Suprapubic skin (tissue), 4 donors: ENCODE data around the gene TSHZ2. TPM values are rescaled to one million over a fixed set of nuclear protein-coding genes. Genes with fewer than 3 reads are reported as not detected.

Experiments used
- DNase-seq, 2 donors: peaks; one replicate each; pipeline ENCODE4 v3.0.0-alpha.2; 2019; ENCODE audit warnings: low spot score in 2 of 2
- H3K27ac ChIP-seq: fragments of 200-600 bp; sonication (generic); one replicate; pipeline ENCODE4 v1.5.1; 2019
- H3K27me3 ChIP-seq: fragments of 200-600 bp; sonication (generic); one replicate; pipeline ENCODE4 v1.5.1; 2019
- H3K36me3 ChIP-seq: fragments of 200-600 bp; sonication (generic); one replicate; pipeline ENCODE4 v1.5.1; 2019
- H3K4me1 ChIP-seq: fragments of 200-600 bp; sonication (generic); one replicate; pipeline ENCODE4 v1.5.1; 2019
- H3K4me3 ChIP-seq: fragments of 200-600 bp; sonication (generic); one replicate; pipeline ENCODE4 v1.5.1; 2019; ENCODE audit warnings: mild to moderate bottlenecking
- H3K9me3 ChIP-seq: fragments of 200-600 bp; sonication (generic); one replicate; pipeline ENCODE4 v1.5.1; 2019
- CTCF ChIP-seq, 2 donors: fragments of 200-600 bp in 1 of 2; fragments of 450-650 bp in 1 of 2; sonication (generic) in 1 of 2; IDR thresholded peaks; one replicate each; pipeline ENCODE4 v1.5.1; 2016 to 2019; ENCODE audit warnings: antibody characterized with exemption in 2 of 2, mild to moderate bottlenecking in 1 of 2, moderate library complexity in 1 of 2
- EP300 ChIP-seq: sonication (generic); formaldehyde crosslinking; IDR thresholded peaks from one replicate; pipeline ENCODE4 v1.6.1; 2017; ENCODE audit warnings: antibody characterized with exemption
- POLR2A ChIP-seq, 2 donors: fragments of 450-650 bp; IDR thresholded peaks; one replicate each; pipeline ENCODE4 v1.6.1; 2017; ENCODE audit warnings: antibody characterized with exemption in 2 of 2, mild to moderate bottlenecking in 2 of 2, moderate library complexity in 2 of 2
- POLR2AphosphoS5 ChIP-seq, 3 donors: sonication (generic); formaldehyde crosslinking; IDR thresholded peaks; one replicate each; pipeline ENCODE4 v1.6.1; 2017; ENCODE audit warnings: antibody characterized with exemption in 3 of 3
- WGBS: methylation state at CpG from one replicate; pipeline ENCODE4 v1.1.5; 2018; 5-methylcytosine and 5-hydroxymethylcytosine counted together
- total RNA-seq, 4 donors: library from RNA; depleted of rRNA; stranded (reverse); fragments of >200 nt; gene quantifications; one replicate each; pipeline ENCODE4 v1.1.0, GENCODE V29; 2016

The TSHZ2 gene
- total RNA-seq, 4 donors from 2014 or later = 10.2 to 24.7 (median 19.2) TPM

DNA sequence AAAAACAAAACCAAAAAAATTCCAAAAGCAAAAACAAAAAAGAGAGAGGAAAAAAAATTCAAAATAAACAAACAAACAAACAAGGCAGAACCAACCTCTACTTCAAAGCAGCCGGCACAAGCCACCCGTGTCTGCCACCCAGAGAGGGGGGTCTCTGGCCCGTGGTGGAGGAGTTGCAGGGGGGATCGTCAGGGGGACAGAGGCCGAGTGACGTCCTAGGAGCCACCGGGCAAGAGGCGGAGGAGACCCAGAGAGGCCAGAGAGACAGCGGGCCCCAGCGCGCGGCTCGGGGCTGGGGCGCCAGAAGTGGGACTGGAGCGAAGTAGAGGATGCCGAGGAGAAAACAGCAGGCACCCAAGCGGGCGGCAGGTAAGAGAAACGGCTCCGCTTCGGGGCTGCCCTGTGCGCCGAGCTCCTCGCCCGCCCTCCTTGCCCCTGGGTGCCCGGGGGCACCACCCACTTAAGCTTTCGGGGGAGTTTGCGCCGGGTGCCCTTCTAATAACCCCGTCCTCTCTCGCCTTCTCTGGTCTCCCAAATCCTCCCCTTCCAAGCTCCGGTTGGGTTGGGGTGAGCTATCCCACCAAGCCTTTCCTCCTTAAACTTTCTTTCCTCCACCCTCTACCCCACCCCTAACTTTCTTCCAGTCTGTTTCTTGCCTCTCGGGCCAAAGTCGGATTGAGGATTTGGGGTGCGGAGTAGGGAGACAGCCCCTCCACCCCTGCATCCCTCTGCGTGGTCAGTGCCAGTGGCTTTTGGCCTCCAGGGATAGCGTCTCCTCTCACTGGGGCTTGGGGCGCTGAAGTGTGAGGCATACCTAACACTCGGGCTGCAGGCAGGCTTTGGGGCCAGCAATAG, 1.0 kb downstream of the TSHZ2 start:
- TF ChIP-seq POLR2A (IDR thresholded peaks at IDR 0.05) (no peak), CTCF (IDR thresholded peaks at IDR 0.05) (no peak), POLR2AphosphoS5 (IDR thresholded peaks at IDR 0.05) (no peak), EP300 (no peak)
- peak in 1 of 2 donors; percentile 66 for DNase-seq
- Histone ChIP-seq H3K27me3 (no peaks in the 10 kb centered on the region), H3K9me3 (no peaks in the 10 kb centered on the region), H3K27ac (peak overlapping the region; percentile 81), H3K4me1 (peaks cover 7% of the 10 kb centered on the region), H3K36me3 (no peaks in the 10 kb centered on the region), H3K4me3 (peak overlapping the region; percentile 60)
- 5% methylated on average over 39 of the region's 39 CpGs for WGBS

DNA sequence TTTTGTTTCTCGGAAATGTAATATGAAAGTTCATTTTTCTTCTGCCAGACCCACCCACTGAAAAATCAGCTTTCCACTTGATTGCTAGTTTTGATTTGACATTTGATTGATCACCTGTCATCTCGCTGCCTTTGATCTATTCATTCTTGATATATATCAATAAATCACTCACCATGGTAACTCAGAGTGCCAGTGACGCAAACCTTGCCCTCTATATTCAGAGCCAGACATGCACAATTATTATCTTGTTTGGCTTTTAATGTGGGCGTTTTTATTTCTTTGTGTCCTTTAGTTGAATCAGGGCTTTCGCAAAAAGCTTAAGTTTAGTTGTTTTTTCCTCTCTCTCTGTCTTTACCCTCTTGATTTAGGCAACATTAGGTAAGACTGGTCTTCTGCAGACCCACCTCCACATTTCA, 2.0 kb downstream of the TSHZ2 start:
- no peaks in the 10 kb centered on the region for H3K9me3 ChIP-seq
- peak overlapping the region; percentile 60 for H3K4me3 ChIP-seq
- no peak for DNase-seq
- TF ChIP-seq EP300 = no peak
- no peak for TF ChIP-seq CTCF (IDR thresholded peaks at IDR 0.05)
- TF ChIP-seq POLR2AphosphoS5 (IDR thresholded peaks at IDR 0.05) = no peak
- TF ChIP-seq POLR2A (IDR thresholded peaks at IDR 0.05) = no peak
- H3K4me1 ChIP-seq = peaks cover 7% of the 10 kb centered on the region
- 15% methylated on average over 5 of the region's 5 CpGs for WGBS
- peak overlapping the region; percentile 81 for H3K27ac ChIP-seq
- H3K36me3 ChIP-seq = no peaks in the 10 kb centered on the region
- no peaks in the 10 kb centered on the region for H3K27me3 ChIP-seq

GRCh38 chr20:52975029-52975732, 3.0 kb downstream of the TSHZ2 start:
- no peaks in the 10 kb centered on the region for H3K27me3 ChIP-seq
- peak overlapping the region; percentile 81 for H3K27ac ChIP-seq
- H3K36me3 ChIP-seq = no peaks in the 10 kb centered on the region
- H3K4me1 ChIP-seq = peaks cover 7% of the 10 kb centered on the region
- DNase-seq = no peak
- H3K4me3 ChIP-seq = peak overlapping the region; percentile 60
- TF ChIP-seq POLR2AphosphoS5 (IDR thresholded peaks at IDR 0.05) (no peak), EP300 (no peak), POLR2A (IDR thresholded peaks at IDR 0.05) (no peak), CTCF (IDR thresholded peaks at IDR 0.05) (no peak)
- 43% methylated on average over 11 of the region's 11 CpGs for WGBS
- no peaks in the 10 kb centered on the region for H3K9me3 ChIP-seq

- no peaks in the 10 kb centered on the region for H3K27me3 ChIP-seq
- H3K36me3 ChIP-seq = no peaks in the 10 kb centered on the region
- WGBS = 69% methylated on average over 3 of the region's 3 CpGs
- H3K27ac ChIP-seq = no peak overlapping the region
- no peak for TF ChIP-seq POLR2AphosphoS5 (IDR thresholded peaks at IDR 0.05)
- no peak for TF ChIP-seq EP300
- no peak for TF ChIP-seq POLR2A (IDR thresholded peaks at IDR 0.05)
- no peak for TF ChIP-seq CTCF (IDR thresholded peaks at IDR 0.05)
- no peak for DNase-seq
- H3K4me3 ChIP-seq = peak overlapping the region; percentile 60
- peaks cover 7% of the 10 kb centered on the region for H3K4me1 ChIP-seq
- no peaks in the 10 kb centered on the region for H3K9me3 ChIP-seq
These were observed 3.8 kb downstream of the TSHZ2 start for GRCh38 chr20:52975803-52976531.
